ENCODE measurements around the gene RNASE12.

Gene RNASE12

GRCh38 chr14:20556500-20557211 is 34.5 kb downstream of the RNASE12 start:
- no peak overlapping the region for H3K4me3 ChIP-seq (ENCODE audit: low read depth, low read length)
- TF ChIP-seq CTCF (IDR thresholded peaks at IDR 0.05; ENCODE audit: low read depth, low read length): no peak
- TF ChIP-seq MAX (IDR thresholded peaks at IDR 0.05; ENCODE audit: low read depth, low read length): no peak
- TF ChIP-seq MYC (IDR thresholded peaks at IDR 0.05; ENCODE audit: low read depth, low read length): no peak
- no peak for TF ChIP-seq POLR2A (IDR thresholded peaks at IDR 0.05; ENCODE audit: extremely low read depth, insufficient read length)
- DNase-seq (ENCODE audit: low read depth): peak; percentile 33

- no peak overlapping the region for H3K4me3 ChIP-seq (ENCODE audit: low read depth, low read length)
- DNase-seq (ENCODE audit: low read depth): no peak
- TF ChIP-seq CTCF (IDR thresholded peaks at IDR 0.05; ENCODE audit: low read depth, low read length): no peak
- TF ChIP-seq POLR2A (IDR thresholded peaks at IDR 0.05; ENCODE audit: extremely low read depth, insufficient read length): no peak
- TF ChIP-seq MYC (IDR thresholded peaks at IDR 0.05; ENCODE audit: low read depth, low read length): no peak
- TF ChIP-seq MAX (IDR thresholded peaks at IDR 0.05; ENCODE audit: low read depth, low read length): no peak
Observed at GRCh38 chr14:20555845-20556244, 35.3 kb downstream of the RNASE12 start.

GRCh38 chr14:20553024-20553423 is 38.2 kb downstream of the RNASE12 start:
- H3K4me3 ChIP-seq (ENCODE audit: low read depth, low read length): no peak overlapping the region
- TF ChIP-seq POLR2A (IDR thresholded peaks at IDR 0.05; ENCODE audit: extremely low read depth, insufficient read length) (no peak), CTCF (IDR thresholded peaks at IDR 0.05; ENCODE audit: low read depth, low read length) (no peak), MYC (IDR thresholded peaks at IDR 0.05; ENCODE audit: low read depth, low read length) (no peak), MAX (IDR thresholded peaks at IDR 0.05; ENCODE audit: low read depth, low read length) (no peak)
- DNase-seq (ENCODE audit: low read depth): no peak

GRCh38 chr14:20551606-20552005 is 39.6 kb downstream of the RNASE12 start:
- DNase-seq (ENCODE audit: low read depth): no peak
- no peak overlapping the region for H3K4me3 ChIP-seq (ENCODE audit: low read depth, low read length)
- TF ChIP-seq CTCF (IDR thresholded peaks at IDR 0.05; ENCODE audit: low read depth, low read length): no peak
- no peak for TF ChIP-seq MYC (IDR thresholded peaks at IDR 0.05; ENCODE audit: low read depth, low read length)
- TF ChIP-seq MAX (IDR thresholded peaks at IDR 0.05; ENCODE audit: low read depth, low read length): no peak
- no peak for TF ChIP-seq POLR2A (IDR thresholded peaks at IDR 0.05; ENCODE audit: extremely low read depth, insufficient read length)

- no peak for TF ChIP-seq CTCF (IDR thresholded peaks at IDR 0.05; ENCODE audit: low read depth, low read length)
- TF ChIP-seq MYC (IDR thresholded peaks at IDR 0.05; ENCODE audit: low read depth, low read length): no peak
- TF ChIP-seq MAX (IDR thresholded peaks at IDR 0.05; ENCODE audit: low read depth, low read length): no peak
- no peak for TF ChIP-seq POLR2A (IDR thresholded peaks at IDR 0.05; ENCODE audit: extremely low read depth, insufficient read length)
- H3K4me3 ChIP-seq (ENCODE audit: low read depth, low read length): no peak overlapping the region
- DNase-seq (ENCODE audit: low read depth): no peak
Observed at GRCh38 chr14:20550926-20551325, 40.2 kb downstream of the RNASE12 start.

Data from NB4 (cell line).